IMR-90 (cell line): ENCODE data around the gene VOPP1. TPM values are rescaled to one million over a fixed set of nuclear protein-coding genes. Genes with fewer than 3 reads are reported as not detected.

Source experiments
- ATAC-seq: fragments of 200-7000 bp; cut with Tn5 transposase; 2 replicates; pipeline ENCODE4 v1.9.1; 2020; ENCODE audit warnings: low read depth, mild to moderate bottlenecking, moderate library complexity
- BruUV-seq: library from RNA; stranded (reverse); fragments of 400-500 nt; replicated peaks from 2 replicates; lab custom pipeline; 2021; lab: Mats Ljungman, UMichigan
- CTCF ChIA-PET: fragments of 300-600 bp; formaldehyde crosslinking; extraction: SDS; loops from one replicate; lab custom pipeline; 2021; ENCODE audit warnings: antibody characterized with exemption; lab: Yijun Ruan, JAX
- POLR2A ChIA-PET: fragments of 300-600 bp; sonication (Branson Sonifier 250); formaldehyde crosslinking; loops from one replicate; lab custom pipeline; 2022; ENCODE audit warnings: antibody characterized with exemption; ENCODE audit not compliant: unreplicated experiment; lab: Charles Lee
- DNase-seq: peaks from one replicate; pipeline ENCODE4 v3.0.0; 2013
- H2AFZ ChIP-seq: replicated peaks from 2 replicates; pipeline ENCODE3; 2013; ENCODE audit warnings: low read length, mild to moderate bottlenecking; ENCODE audit not compliant: poor library complexity
- H2AK5ac ChIP-seq: 2 replicates; pipeline ENCODE4 v1.6.1; 2013; ENCODE audit warnings: low read depth, low read length, inconsistent platforms
- H2AK9ac ChIP-seq: replicated peaks from 2 replicates; pipeline ENCODE3; 2013; ENCODE audit warnings: mild to moderate bottlenecking, low read depth, low read length, moderate library complexity; ENCODE audit not compliant: poor library complexity
- H2BK120ac ChIP-seq: 2 replicates; pipeline ENCODE4 v1.6.1; 2013; ENCODE audit warnings: low read depth, low read length, inconsistent platforms
- H2BK15ac ChIP-seq: 3 replicates; pipeline ENCODE4 v1.6.1; 2013; ENCODE audit warnings: low read depth, low read length, inconsistent platforms
- H2BK20ac ChIP-seq: 2 replicates; pipeline ENCODE4 v1.6.1; 2013; ENCODE audit warnings: low read depth, mild to moderate bottlenecking, inconsistent platforms, low read length, moderate library complexity
- H2BK5ac ChIP-seq: 2 replicates; pipeline ENCODE4 v1.6.1; 2013; ENCODE audit warnings: mild to moderate bottlenecking, low read depth, low read length, inconsistent platforms; ENCODE audit not compliant: poor library complexity, severe bottlenecking
- H3K14ac ChIP-seq: replicated peaks from 2 replicates; pipeline ENCODE4 v1.6.1; 2013; ENCODE audit warnings: low read depth, low read length, inconsistent platforms
- H3K18ac ChIP-seq: 2 replicates; pipeline ENCODE4 v1.6.1; 2013; ENCODE audit warnings: low read depth, low read length, control low read depth
- H3K23ac ChIP-seq: 2 replicates; pipeline ENCODE4 v1.6.1; 2013; ENCODE audit warnings: low read depth, low read length, inconsistent platforms
- H3K27ac ChIP-seq: 2 replicates; pipeline ENCODE4 v1.5.1; 2013; ENCODE audit warnings: mild to moderate bottlenecking, control low read depth, low read length; ENCODE audit not compliant: insufficient read depth
- H3K27me3 ChIP-seq: 2 replicates; pipeline ENCODE4 v1.6.1; 2013; ENCODE audit warnings: low read length; ENCODE audit not compliant: control insufficient read depth, insufficient read depth
- H3K36me3 ChIP-seq: 2 replicates; pipeline ENCODE4 v1.6.1; 2013; ENCODE audit warnings: low read length, mixed read lengths; ENCODE audit not compliant: control insufficient read depth, insufficient read depth
- H3K4ac ChIP-seq: 2 replicates; pipeline ENCODE4 v1.6.1; 2013; ENCODE audit warnings: low read depth, low read length, inconsistent platforms
- H3K4me1 ChIP-seq: 2 replicates; pipeline ENCODE4 v1.6.1; 2013; ENCODE audit warnings: low read length, mixed read lengths; ENCODE audit not compliant: control insufficient read depth, insufficient read depth
- H3K4me2 ChIP-seq: 2 replicates; pipeline ENCODE4 v1.6.1; 2013; ENCODE audit warnings: low read depth, mild to moderate bottlenecking, control low read depth, low read length, moderate library complexity
- H3K4me3 ChIP-seq: 2 replicates; pipeline ENCODE4 v1.5.1; 2013; ENCODE audit warnings: low read depth, mild to moderate bottlenecking, control low read depth, low read length, moderate library complexity; ENCODE audit not compliant: insufficient read depth
- H3K56ac ChIP-seq: 2 replicates; pipeline ENCODE4 v1.6.1; 2013; ENCODE audit warnings: low read length, inconsistent platforms; ENCODE audit not compliant: insufficient read depth; ENCODE audit errors: extremely low read depth
- H3K79me1 ChIP-seq, 2 experiments: 2 replicates each; pipeline ENCODE4 v1.6.1; 2013; ENCODE audit warnings: low read length in 2 of 2, inconsistent platforms in 1 of 2, low read depth in 1 of 2
- H3K9ac ChIP-seq: 2 replicates; pipeline ENCODE4 v1.6.1; 2013; ENCODE audit warnings: low read depth, low read length, control low read depth
- H3K9me1 ChIP-seq: 2 replicates; pipeline ENCODE4 v1.6.1; 2013; ENCODE audit warnings: low read length, inconsistent platforms; ENCODE audit not compliant: insufficient read depth
- H3K9me3 ChIP-seq: 2 replicates; pipeline ENCODE4 v1.6.1; 2013; ENCODE audit warnings: low read length; ENCODE audit not compliant: control insufficient read depth, insufficient read depth
- H4K20me1 ChIP-seq: 2 replicates; pipeline ENCODE4 v1.6.1; 2013; ENCODE audit warnings: low read length, inconsistent platforms; ENCODE audit not compliant: insufficient read depth
- H4K5ac ChIP-seq: 2 replicates; pipeline ENCODE4 v1.6.1; 2013; ENCODE audit warnings: mild to moderate bottlenecking, low read depth, low read length, control low read depth
- H4K8ac ChIP-seq, 2 experiments: 2 replicates each; pipeline ENCODE4 v1.6.1; 2013; ENCODE audit warnings: low read depth in 2 of 2, low read length in 2 of 2, control low read depth in 1 of 2, inconsistent platforms in 1 of 2
- H4K91ac ChIP-seq: 2 replicates; pipeline ENCODE4 v1.6.1; 2013; ENCODE audit warnings: low read depth, low read length, inconsistent platforms; ENCODE audit not compliant: insufficient read depth
- CEBPB ChIP-seq: IDR thresholded peaks from 2 replicates; pipeline ENCODE4 v1.6.1; 2012; ENCODE audit warnings: low read depth, low read length, improper control_type of control experiment
- FOS ChIP-seq: fragments of 150-350 bp; IDR thresholded peaks from 2 replicates; pipeline ENCODE4 v1.6.1; 2016; ENCODE audit warnings: low read depth, low read length
- RAD21 ChIP-seq: IDR thresholded peaks from 2 replicates; pipeline ENCODE4 v1.6.1; 2012; ENCODE audit warnings: low read length, improper control_type of control experiment
- RFX5 ChIP-seq: IDR thresholded peaks from 2 replicates; pipeline ENCODE4 v1.8.0; 2012; ENCODE audit warnings: low read depth, mild to moderate bottlenecking, low read length, moderate library complexity
- SMC3 ChIP-seq: fragments of 150-350 bp; IDR thresholded peaks from 2 replicates; pipeline ENCODE4 v1.6.1; 2016; ENCODE audit warnings: low read depth, mild to moderate bottlenecking, antibody characterized with exemption, low read length, moderate library complexity
- WGBS, 2 experiments: methylation state at CpG; one replicate each; pipeline versions ENCODE4 v1.1.5 to v1.1.7; 2013; ENCODE audit warnings: missing lambda C conversion rate in 2 of 2; ENCODE audit not compliant: insufficient read length in 1 of 2; ENCODE audit errors: extremely low coverage in 2 of 2; 5-methylcytosine and 5-hydroxymethylcytosine counted together
- dilution Hi-C: fragments of 300-500 bp; cut with HindIII; formaldehyde crosslinking; loops from one replicate; pipeline ENCODE4 v1.14.3; 2018; ENCODE audit warnings: low sequenced_read_pairs; ENCODE audit not compliant: unreplicated experiment
- in situ Hi-C: fragments of 300-500 bp; cut with MboI; formaldehyde crosslinking; loops from 3 replicates; pipeline ENCODE4 v1.14.3; 2019; ENCODE audit warnings: low sequenced_read_pairs, inconsistent platforms, mixed read lengths
- intact Hi-C: fragments of 100-400 bp; cut with micrococcal nuclease; formaldehyde crosslinking; loops from 2 replicates; pipeline ENCODE4 v1.10.0; 2022
- polyA plus RNA-seq, 3 experiments: library from polyadenylated mRNA; depleted of rRNA; stranded (reverse); fragments of >200 nt; gene quantifications; 2 replicates each; pipeline ENCODE4 v1.2.3, GENCODE V29; 2012; ENCODE audit warnings: low replicate concordance in 1 of 3
- total RNA-seq: library from RNA; depleted of rRNA; stranded (reverse); fragments of >200 nt; gene quantifications from 2 replicates; pipeline ENCODE4 v1.2.3, GENCODE V29; 2012
- TF ChIP-seq, protein P1 (sequence below): fragments of 150-350 bp; IDR thresholded peaks from 2 replicates; pipeline ENCODE4 v1.6.1; 2017; ENCODE audit warnings: mild to moderate bottlenecking, antibody characterized with exemption, low read length, low read depth
- TF ChIP-seq, protein P2 (sequence below): conservative IDR thresholded peaks from 2 replicates; pipeline ENCODE4 v1.5.1; 2012; ENCODE audit warnings: mild to moderate bottlenecking, low read depth, low read length, improper control_type of control experiment

Gene VOPP1
- total and polyA plus RNA-seq, 2 of the 4 experiments (the other 2 are of a cell fraction), result 60.2 to 94.5 TPM

DNA sequence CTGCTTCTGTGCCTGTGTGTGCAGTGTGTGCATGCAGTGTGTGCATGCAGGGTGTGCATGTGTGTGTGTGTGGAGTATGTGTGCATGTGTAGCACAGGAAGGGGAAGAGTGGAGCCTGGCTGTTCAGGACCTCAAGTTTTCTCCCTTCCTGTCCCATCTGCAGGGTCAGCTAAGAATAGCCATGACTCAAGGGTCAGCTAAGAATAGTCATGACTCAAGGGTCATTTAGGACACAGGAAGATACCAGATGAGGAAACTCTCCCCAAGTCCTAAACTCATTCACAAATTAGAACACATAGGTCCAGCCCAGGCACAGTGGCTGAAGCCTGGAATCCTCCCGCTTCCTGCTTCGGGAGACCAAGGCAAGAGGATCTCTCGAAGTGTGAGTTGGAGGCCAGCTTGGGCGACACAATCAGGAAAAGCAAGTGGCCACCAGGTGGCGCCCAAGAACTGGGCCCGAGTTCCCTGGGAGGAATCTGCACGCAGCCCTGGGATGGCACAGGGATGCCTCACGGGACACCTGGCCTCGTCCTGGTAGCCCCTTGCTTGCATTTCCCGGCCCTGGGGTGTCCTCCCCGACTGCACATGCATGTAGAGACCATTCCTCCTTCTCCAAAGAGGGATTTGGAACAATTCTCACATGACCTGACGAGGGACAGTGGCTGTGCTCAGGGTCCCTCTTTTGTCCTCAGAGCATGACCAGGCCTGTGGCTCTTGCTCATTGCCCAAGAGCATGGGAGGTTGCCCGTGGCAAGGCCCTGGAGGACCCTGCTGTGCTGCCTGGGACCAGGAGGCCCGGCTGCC is 21.4 kb upstream of the VOPP1 start:
- ChIA-PET POLR2A (no interaction called here), CTCF (interaction anchor here (0.6 to 1.4 kb wide), 2 partner anchors 170 to 1057 kb away, joined by 3 read pairs; no protein-coding TSS in a partner anchor)

More for the DNA sequence above, 21.4 kb upstream of the VOPP1 start:
- Histone ChIP-seq H3K4me1 (peaks cover 4% of the 10 kb centered on the region; the same call in 1 of the 2 replicates), H3K79me1 (0 out of 4 replicates have a peak, but pooled peaks cover 0 to 2% of the 10 kb centered on the region in 2 experiments), H3K4me3 (no peak overlapping the region), H2BK5ac (no peak overlapping the region), H2BK20ac (no peak overlapping the region), H4K91ac (no peak overlapping the region), H3K4me2 (peak overlapping the region; percentile 6; the same call in 1 of the 2 replicates), H4K5ac (no peak overlapping the region), H2BK15ac (no peak overlapping the region; the same call in 2 of the 3 replicates), H3K27ac (no peak overlapping the region), H2BK120ac (no peak overlapping the region), H2AK5ac (peak overlapping the region; percentile 48; the same call in 1 of the 2 replicates), H3K9me1 (peaks cover 13% of the 10 kb centered on the region), H3K27me3 (no peaks in the 10 kb centered on the region; the same call in 1 of the 2 replicates), H3K9ac (no peak overlapping the region), H3K56ac (no peak overlapping the region), H2AFZ (peak overlapping the region; percentile 67), H3K4ac (peak overlapping the region; percentile 31; the same call in 1 of the 2 replicates), H3K36me3 (no peaks in the 10 kb centered on the region), H4K20me1 (no peaks in the 10 kb centered on the region), H3K18ac (no peak overlapping the region), H3K9me3 (no peaks in the 10 kb centered on the region), H4K8ac (no peak overlapping the region; a peak in 1 of 4 replicates), H2AK9ac (peak overlapping the region; percentile 1), H3K14ac (peak overlapping the region; percentile 8; the same call in 1 of the 2 replicates), H3K23ac (no peak overlapping the region)
- WGBS, 2 experiments, result 90% methylated on average over 3 of the region's 14 CpGs; no CpG with 5 or more reads in 1 of the 2 experiments
- intact Hi-C loops (no loop called here), dilution Hi-C loops (no loop called here), in situ Hi-C loops (loop anchor here (5.0 to 10.0 kb wide), 2 partner anchors 156 to 319 kb away; no protein-coding TSS in a partner anchor)
- TF ChIP-seq, protein P1, sequence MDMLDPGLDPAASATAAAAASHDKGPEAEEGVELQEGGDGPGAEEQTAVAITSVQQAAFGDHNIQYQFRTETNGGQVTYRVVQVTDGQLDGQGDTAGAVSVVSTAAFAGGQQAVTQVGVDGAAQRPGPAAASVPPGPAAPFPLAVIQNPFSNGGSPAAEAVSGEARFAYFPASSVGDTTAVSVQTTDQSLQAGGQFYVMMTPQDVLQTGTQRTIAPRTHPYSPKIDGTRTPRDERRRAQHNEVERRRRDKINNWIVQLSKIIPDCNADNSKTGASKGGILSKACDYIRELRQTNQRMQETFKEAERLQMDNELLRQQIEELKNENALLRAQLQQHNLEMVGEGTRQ, result no peak
- TF ChIP-seq FOS (peak; percentile 28; the same call in 1 of the 2 replicates), CEBPB (no peak), RFX5 (no peak), RAD21 (peak; percentile 51), SMC3 (0 out of 2 replicates have a peak, but pooled peaks have one; percentile 34)
- TF ChIP-seq, protein P2, sequence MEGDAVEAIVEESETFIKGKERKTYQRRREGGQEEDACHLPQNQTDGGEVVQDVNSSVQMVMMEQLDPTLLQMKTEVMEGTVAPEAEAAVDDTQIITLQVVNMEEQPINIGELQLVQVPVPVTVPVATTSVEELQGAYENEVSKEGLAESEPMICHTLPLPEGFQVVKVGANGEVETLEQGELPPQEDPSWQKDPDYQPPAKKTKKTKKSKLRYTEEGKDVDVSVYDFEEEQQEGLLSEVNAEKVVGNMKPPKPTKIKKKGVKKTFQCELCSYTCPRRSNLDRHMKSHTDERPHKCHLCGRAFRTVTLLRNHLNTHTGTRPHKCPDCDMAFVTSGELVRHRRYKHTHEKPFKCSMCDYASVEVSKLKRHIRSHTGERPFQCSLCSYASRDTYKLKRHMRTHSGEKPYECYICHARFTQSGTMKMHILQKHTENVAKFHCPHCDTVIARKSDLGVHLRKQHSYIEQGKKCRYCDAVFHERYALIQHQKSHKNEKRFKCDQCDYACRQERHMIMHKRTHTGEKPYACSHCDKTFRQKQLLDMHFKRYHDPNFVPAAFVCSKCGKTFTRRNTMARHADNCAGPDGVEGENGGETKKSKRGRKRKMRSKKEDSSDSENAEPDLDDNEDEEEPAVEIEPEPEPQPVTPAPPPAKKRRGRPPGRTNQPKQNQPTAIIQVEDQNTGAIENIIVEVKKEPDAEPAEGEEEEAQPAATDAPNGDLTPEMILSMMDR, result peak; percentile 61
- DNase-seq (peak; percentile 77), ATAC-seq (peak; percentile 65; the same call in 1 of the 2 replicates)
- no TSS peak for BruUV-seq
